ENCODE data around the gene SMG9.

The SMG9 gene, protein sequence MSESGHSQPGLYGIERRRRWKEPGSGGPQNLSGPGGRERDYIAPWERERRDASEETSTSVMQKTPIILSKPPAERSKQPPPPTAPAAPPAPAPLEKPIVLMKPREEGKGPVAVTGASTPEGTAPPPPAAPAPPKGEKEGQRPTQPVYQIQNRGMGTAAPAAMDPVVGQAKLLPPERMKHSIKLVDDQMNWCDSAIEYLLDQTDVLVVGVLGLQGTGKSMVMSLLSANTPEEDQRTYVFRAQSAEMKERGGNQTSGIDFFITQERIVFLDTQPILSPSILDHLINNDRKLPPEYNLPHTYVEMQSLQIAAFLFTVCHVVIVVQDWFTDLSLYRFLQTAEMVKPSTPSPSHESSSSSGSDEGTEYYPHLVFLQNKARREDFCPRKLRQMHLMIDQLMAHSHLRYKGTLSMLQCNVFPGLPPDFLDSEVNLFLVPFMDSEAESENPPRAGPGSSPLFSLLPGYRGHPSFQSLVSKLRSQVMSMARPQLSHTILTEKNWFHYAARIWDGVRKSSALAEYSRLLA

DNA sequence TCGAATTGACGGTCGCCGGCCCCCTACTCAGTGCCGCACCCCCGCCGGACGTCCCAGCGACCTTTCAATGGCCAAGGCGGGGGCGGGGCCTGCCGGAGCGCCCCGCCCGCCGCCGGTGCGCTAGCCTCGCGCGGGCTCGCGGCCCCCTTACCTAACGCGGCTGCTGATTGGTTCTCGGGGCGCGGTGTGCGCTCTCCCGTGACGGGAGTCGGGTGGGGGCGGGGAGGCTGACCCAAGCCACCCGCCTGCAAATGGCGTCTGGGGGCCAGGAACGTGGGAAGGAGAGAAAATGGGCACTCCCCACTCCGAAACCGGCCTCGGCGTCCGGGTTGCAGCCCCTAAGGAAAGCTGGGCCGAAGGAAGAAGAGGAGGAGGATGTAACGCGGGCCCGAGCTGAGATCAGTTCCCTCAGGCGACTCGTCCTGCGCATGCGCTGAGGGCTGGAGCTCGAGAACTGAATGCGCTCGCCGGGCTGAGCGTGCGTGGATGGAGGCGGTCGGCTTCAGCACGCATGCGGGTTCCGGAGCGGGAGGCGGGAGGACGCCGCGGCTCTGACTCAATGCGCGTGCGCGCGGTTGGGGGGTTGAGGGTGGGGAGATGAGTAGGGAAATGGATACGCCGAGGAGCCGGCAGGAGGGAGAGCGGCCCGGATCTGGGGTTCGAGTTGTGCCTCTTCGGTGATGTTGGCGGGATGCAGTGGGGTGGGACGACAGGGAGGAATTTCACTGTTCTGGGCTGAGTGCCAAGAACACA, at the start of gene SMG9:
Gene SMG9, minus strand, starts transcription at position 460 of the 753 bp plus-strand sequence. CDS start 4,221 bp downstream, outside the sequence.
- intact Hi-C loops (cut with micrococcal nuclease) = loop anchor here (1.0 kb wide), 1 partner anchor 11 kb away; no protein-coding TSS in a partner anchor
- H3K4me3 Mint-ChIP-seq = peak within 1 kb of the TSS; percentile 97
- peaks cover 43% of the 10 kb centered on the region for H3K36me3 Mint-ChIP-seq (ENCODE audit: low read depth)
- no peaks in the 10 kb centered on the region for H3K9me3 Mint-ChIP-seq
- no peaks in the 10 kb centered on the region for H3K27me3 Mint-ChIP-seq
- peak within 1 kb of the TSS; percentile 97 for H3K27ac Mint-ChIP-seq
- peaks cover 71% of the 10 kb centered on the region for H3K4me1 Mint-ChIP-seq (ENCODE audit: low read depth)

- Mint-ChIP-seq H3K4me1 (ENCODE audit: low read depth) (peaks cover 25% of the 10 kb centered on the region), H3K9me3 (no peaks in the 10 kb centered on the region), H3K27ac (no peak overlapping the region), H3K36me3 (ENCODE audit: low read depth) (no peaks in the 10 kb centered on the region), H3K4me3 (no peak overlapping the region), H3K27me3 (peaks cover 38% of the 10 kb centered on the region)
- intact Hi-C loops (cut with micrococcal nuclease) = no loop called here
Measured at GRCh38 chr19:43804432-43804831, 49.7 kb upstream of the SMG9 start.

DNA sequence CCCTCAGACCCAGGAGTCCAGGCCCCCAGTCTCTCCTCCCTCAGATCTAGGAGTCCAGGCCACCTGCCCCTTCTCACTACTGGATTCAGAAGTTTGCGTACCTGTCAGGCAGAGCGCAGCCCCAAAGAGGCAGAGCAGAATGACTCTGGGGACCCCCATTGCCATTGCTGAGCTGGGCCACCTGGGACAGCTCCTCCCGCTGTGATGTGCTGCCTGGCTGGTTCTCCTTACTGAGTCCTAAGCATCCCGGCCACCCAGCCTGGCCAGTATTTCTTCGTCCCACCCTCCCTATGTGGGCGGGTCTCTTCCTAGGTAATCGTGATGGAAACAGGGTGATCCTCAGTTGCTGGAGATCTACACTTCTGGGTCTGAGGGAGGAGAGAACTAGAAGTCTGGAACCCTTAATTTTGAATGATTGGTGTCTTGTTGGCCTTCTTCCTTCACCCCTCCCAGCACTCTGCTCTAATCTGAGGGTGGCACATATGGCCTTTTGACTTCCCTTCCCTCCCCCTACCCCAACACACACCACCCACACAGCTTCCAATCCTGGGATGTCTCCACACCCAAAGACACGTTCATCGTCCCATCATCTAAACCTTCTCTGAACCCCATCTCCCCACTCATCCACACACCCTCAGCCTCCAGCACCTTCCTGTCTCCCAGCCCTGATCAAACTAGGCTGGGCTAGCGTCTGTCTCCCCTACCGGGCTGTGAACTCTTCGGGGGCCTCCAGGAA, 47.6 kb upstream of the SMG9 start, which contains the start of gene LYPD5:
Gene LYPD5, minus strand, starts transcription at position 232 of the 736 bp plus-strand sequence. Its CDS starts 67 bp downstream, at position 165.
- H3K4me3 Mint-ChIP-seq = no peak within 1 kb of the TSS
- no peaks in the 10 kb centered on the region for H3K9me3 Mint-ChIP-seq
- no peaks in the 10 kb centered on the region for H3K36me3 Mint-ChIP-seq (ENCODE audit: low read depth)
- no peak within 1 kb of the TSS for H3K27ac Mint-ChIP-seq
- peaks cover 52% of the 10 kb centered on the region for H3K27me3 Mint-ChIP-seq
- peaks cover 40% of the 10 kb centered on the region for H3K4me1 Mint-ChIP-seq (ENCODE audit: low read depth)
- intact Hi-C loops (cut with micrococcal nuclease) = no loop called here

- Mint-ChIP-seq H3K9me3 (no peaks in the 10 kb centered on the region), H3K4me3 (peak overlapping the region; percentile 74), H3K4me1 (ENCODE audit: low read depth) (peaks cover 39% of the 10 kb centered on the region), H3K27ac (no peak overlapping the region), H3K27me3 (peaks cover 53% of the 10 kb centered on the region), H3K36me3 (ENCODE audit: low read depth) (no peaks in the 10 kb centered on the region)
- intact Hi-C loops (cut with micrococcal nuclease) = no loop called here
Measured at GRCh38 chr19:43799502-43800142, 44.9 kb upstream of the SMG9 start.

DNA sequence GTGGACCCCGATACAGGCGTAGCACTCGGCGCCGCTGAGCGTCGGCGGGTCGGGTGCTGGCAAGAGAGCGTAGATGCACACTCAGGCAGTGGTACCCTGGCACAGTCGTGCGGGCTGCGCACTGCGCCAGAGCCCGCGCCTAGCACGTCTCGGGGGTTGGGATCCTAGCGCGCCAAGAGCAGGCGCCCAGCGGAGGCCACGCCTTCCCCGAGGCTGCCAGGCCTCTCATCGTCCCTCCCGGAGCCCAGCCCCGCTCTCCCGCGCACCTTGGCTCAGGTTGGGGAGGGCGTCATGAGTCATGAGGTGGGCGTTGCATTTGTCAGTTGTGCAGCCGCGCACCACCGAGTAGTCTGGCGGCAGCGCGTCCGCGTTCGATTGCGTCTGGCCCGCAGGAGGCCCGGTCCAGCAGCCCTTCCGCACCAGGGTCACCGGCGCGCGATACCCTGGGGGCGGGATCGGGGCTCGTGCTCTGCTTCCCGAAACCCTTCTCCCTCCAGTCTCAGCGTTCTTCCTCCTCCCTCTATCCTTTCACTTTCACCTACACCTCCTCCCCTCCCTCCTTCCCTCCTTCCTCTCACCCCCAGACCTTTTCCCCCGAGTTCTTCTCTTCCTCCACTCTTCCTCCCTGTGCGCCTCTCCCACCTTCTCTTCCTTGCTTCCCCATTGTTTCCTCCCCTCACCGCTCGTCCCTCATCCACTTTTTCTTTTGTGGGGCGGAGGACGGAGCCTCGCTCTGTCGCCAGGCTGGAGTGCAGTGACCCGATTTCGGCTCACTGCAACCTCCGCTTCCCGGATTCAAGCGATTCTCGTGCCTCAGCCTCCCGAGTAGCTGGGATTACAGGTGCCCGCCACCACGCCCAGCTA, 44.0 kb upstream of the SMG9 start:
- Mint-ChIP-seq H3K4me1 (ENCODE audit: low read depth) (peaks cover 34% of the 10 kb centered on the region), H3K36me3 (ENCODE audit: low read depth) (no peaks in the 10 kb centered on the region), H3K9me3 (no peaks in the 10 kb centered on the region), H3K4me3 (peak overlapping the region; percentile 74), H3K27ac (no peak overlapping the region), H3K27me3 (peaks cover 59% of the 10 kb centered on the region)
- intact Hi-C loops (cut with micrococcal nuclease) = no loop called here

GRCh38 chr19:43798026-43798545, 43.3 kb upstream of the SMG9 start:
- peaks cover 40% of the 10 kb centered on the region for H3K4me1 Mint-ChIP-seq (ENCODE audit: low read depth)
- peaks cover 63% of the 10 kb centered on the region for H3K27me3 Mint-ChIP-seq
- H3K27ac Mint-ChIP-seq = no peak overlapping the region
- no peaks in the 10 kb centered on the region for H3K36me3 Mint-ChIP-seq (ENCODE audit: low read depth)
- H3K9me3 Mint-ChIP-seq = no peaks in the 10 kb centered on the region
- peak overlapping the region; percentile 74 for H3K4me3 Mint-ChIP-seq
- intact Hi-C loops (cut with micrococcal nuclease) = no loop called here

DNA sequence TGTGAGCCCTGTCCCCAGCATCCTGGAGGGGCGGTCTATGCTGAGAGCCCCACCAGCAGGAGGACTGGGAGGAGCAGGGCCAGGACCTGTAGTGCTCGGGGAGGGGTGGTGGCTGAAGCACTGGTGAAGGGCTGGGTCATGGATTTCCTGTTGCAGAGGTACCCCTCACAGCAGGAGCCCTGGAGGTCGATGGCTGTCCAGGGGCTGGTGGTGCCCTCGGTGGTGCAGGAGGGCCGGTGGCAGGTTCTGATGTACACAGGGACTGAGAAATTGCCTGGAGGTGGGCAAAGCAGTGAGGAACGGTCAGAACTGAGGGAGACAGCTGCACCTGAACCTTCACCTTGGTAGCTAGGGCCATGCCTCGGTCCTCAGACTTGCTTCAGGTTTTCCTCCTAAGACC, 42.8 kb upstream of the SMG9 start:
- Mint-ChIP-seq H3K27ac (no peak overlapping the region), H3K36me3 (ENCODE audit: low read depth) (no peaks in the 10 kb centered on the region), H3K4me3 (no peak overlapping the region), H3K9me3 (no peaks in the 10 kb centered on the region), H3K27me3 (peaks cover 61% of the 10 kb centered on the region), H3K4me1 (ENCODE audit: low read depth) (peaks cover 36% of the 10 kb centered on the region)
- intact Hi-C loops (cut with micrococcal nuclease) = no loop called here

DNA sequence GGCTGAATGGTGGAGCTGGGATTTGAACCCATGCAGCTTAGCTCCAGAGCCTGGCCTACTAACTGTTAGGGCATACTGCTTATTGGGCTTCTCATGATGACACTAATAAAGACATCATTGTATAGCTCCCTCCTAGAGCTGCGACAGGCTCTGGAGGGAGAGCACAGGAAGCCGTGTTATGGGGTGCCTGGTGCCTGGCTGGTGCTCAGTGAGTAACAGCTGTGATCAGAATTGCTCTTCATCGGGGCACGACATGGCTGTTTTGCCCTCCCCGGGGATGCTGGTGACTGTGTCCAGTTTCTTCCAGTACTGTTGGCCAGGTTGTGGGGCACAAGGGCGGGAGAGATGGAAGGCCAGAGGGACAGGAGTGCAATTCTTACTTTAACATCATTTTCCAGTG, 42.4 kb upstream of the SMG9 start:
- Mint-ChIP-seq H3K9me3 (no peaks in the 10 kb centered on the region), H3K4me3 (no peak overlapping the region), H3K27me3 (peaks cover 61% of the 10 kb centered on the region), H3K36me3 (ENCODE audit: low read depth) (no peaks in the 10 kb centered on the region), H3K4me1 (ENCODE audit: low read depth) (peaks cover 34% of the 10 kb centered on the region), H3K27ac (no peak overlapping the region)
- intact Hi-C loops (cut with micrococcal nuclease) = no loop called here

- peaks cover 15% of the 10 kb centered on the region for H3K4me1 Mint-ChIP-seq (ENCODE audit: low read depth)
- no peaks in the 10 kb centered on the region for H3K36me3 Mint-ChIP-seq (ENCODE audit: low read depth)
- peaks cover 21% of the 10 kb centered on the region for H3K27me3 Mint-ChIP-seq
- H3K27ac Mint-ChIP-seq = no peak overlapping the region
- H3K9me3 Mint-ChIP-seq = no peaks in the 10 kb centered on the region
- H3K4me3 Mint-ChIP-seq = no peak overlapping the region
- intact Hi-C loops (cut with micrococcal nuclease) = no loop called here
Measured at GRCh38 chr19:43790587-43790986, 35.8 kb upstream of the SMG9 start.

DNA sequence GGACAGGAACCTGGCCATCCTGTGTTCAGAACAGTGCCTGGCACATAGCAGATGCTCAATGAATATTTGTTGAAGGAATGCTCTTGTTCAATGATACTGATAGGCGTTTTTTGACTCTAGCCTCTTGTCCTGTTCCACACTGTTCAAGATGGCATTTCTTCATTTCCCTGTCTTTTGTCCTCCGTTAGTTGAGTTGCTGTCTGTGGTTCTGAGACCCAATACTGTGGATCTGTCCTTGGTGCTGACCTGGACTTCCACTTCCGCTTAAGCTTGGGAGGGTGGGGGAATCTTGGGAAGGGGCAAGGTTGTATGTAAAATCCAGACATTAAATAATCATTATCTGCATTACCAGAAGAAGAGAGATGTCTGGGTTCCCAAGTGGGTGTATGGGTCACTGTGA, 34.3 kb upstream of the SMG9 start:
- H3K27ac Mint-ChIP-seq = no peak overlapping the region
- H3K4me3 Mint-ChIP-seq = no peak overlapping the region
- no peaks in the 10 kb centered on the region for H3K36me3 Mint-ChIP-seq (ENCODE audit: low read depth)
- no peaks in the 10 kb centered on the region for H3K9me3 Mint-ChIP-seq
- peaks cover 28% of the 10 kb centered on the region for H3K4me1 Mint-ChIP-seq (ENCODE audit: low read depth)
- intact Hi-C loops (cut with micrococcal nuclease) = loop anchor here (10.0 kb wide), 1 partner anchor 124 kb away; no protein-coding TSS in a partner anchor
- peaks cover 17% of the 10 kb centered on the region for H3K27me3 Mint-ChIP-seq

- no peak overlapping the region for H3K4me3 Mint-ChIP-seq
- no peaks in the 10 kb centered on the region for H3K9me3 Mint-ChIP-seq
- no peak overlapping the region for H3K27ac Mint-ChIP-seq
- intact Hi-C loops (cut with micrococcal nuclease) = loop anchor here (10.0 kb wide), 1 partner anchor 122 kb away; no protein-coding TSS in a partner anchor
- H3K4me1 Mint-ChIP-seq (ENCODE audit: low read depth) = peaks cover 44% of the 10 kb centered on the region
- no peaks in the 10 kb centered on the region for H3K36me3 Mint-ChIP-seq (ENCODE audit: low read depth)
- peaks cover 3% of the 10 kb centered on the region for H3K27me3 Mint-ChIP-seq
Measured at GRCh38 chr19:43786665-43787064, 31.9 kb upstream of the SMG9 start.

Measured in dendritic cell treated with granulocyte-macrophage colony-stimulating factor and Interleukin-4, amounts not matched to agents 40 ng/mL and 50 ng/mL, for 4 days (primary cell).